ENCODE results near the gene CYP2F1. TPM values are rescaled to one million over a fixed set of nuclear protein-coding genes. Genes with fewer than 3 reads are reported as not detected.
A peak's percentile ranks its signal among the peaks of the same experiment; 100 is the strongest.
"Not testable (repeated sequence)": the region's sequence is repeated elsewhere in the genome, so short reads cannot be mapped to it uniquely, and the experiment has no call there.

CYP2F1 gene
- total RNA-seq, 1 experiment from 2014 or later, result not detected

- peak in 1 of 2 experiments; percentile 41 for DNase-seq
- H3K36me3 ChIP-seq (ENCODE audit: control insufficient read depth, insufficient read depth, low read length); H3K4me1 ChIP-seq; H3K4me3 ChIP-seq (ENCODE audit: low read depth, low read length); H3K9me3 Mint-ChIP-seq (ENCODE audit: unreplicated experiment); BruUV-seq (replicated peaks); H3K27me3 Mint-ChIP-seq (ENCODE audit: insufficient read depth, unreplicated experiment); H3K36me3 Mint-ChIP-seq (ENCODE audit: insufficient read depth, unreplicated experiment); POLR2A ChIA-PET; H3K27me3 ChIP-seq (replicated peaks; ENCODE audit: control insufficient read depth, insufficient read depth, low read length); H3K4me3 Mint-ChIP-seq (ENCODE audit: unreplicated experiment); H3K27ac Mint-ChIP-seq (ENCODE audit: unreplicated experiment); H3K9me3 ChIP-seq; H3K4me1 Mint-ChIP-seq (ENCODE audit: low read depth, unreplicated experiment): not testable (repeated sequence)
- intact Hi-C loops (cut with micrococcal nuclease; ENCODE audit: unreplicated experiment), result loop anchor here (2.0 kb wide), 2 partner anchors 136 to 182 kb away; no protein-coding TSS in a partner anchor
- CTCF ChIA-PET, result interaction anchor here (1.8 kb wide), 1 partner anchor 137 kb away, joined by 5 read pairs; the partner anchor contains the start of gene HNRNPUL1
- TF ChIP-seq CTCF (IDR thresholded peaks at IDR 0.05; ENCODE audit: insufficient read depth in 1 of 2, low read depth in 1 of 2, low read length in 1 of 2, severe bottlenecking in 1 of 2, unreplicated experiment in 1 of 2), result peak; percentile 55 to 83
These were observed 12.6 kb downstream of the CYP2F1 start for GRCh38 chr19:41126765-41127203.

- peak overlapping the region; percentile 16 for H3K27ac Mint-ChIP-seq (ENCODE audit: unreplicated experiment)
- not testable (repeated sequence) for H3K4me1 ChIP-seq; H3K4me3 ChIP-seq (ENCODE audit: low read depth, low read length); H3K36me3 Mint-ChIP-seq (ENCODE audit: insufficient read depth, unreplicated experiment); H3K9me3 ChIP-seq; H3K27me3 Mint-ChIP-seq (ENCODE audit: insufficient read depth, unreplicated experiment); BruUV-seq (replicated peaks); H3K36me3 ChIP-seq (ENCODE audit: control insufficient read depth, insufficient read depth, low read length); H3K4me1 Mint-ChIP-seq (ENCODE audit: low read depth, unreplicated experiment); H3K27me3 ChIP-seq (replicated peaks; ENCODE audit: control insufficient read depth, insufficient read depth, low read length); H3K9me3 Mint-ChIP-seq (ENCODE audit: unreplicated experiment); DNase-seq
- intact Hi-C loops (cut with micrococcal nuclease; ENCODE audit: unreplicated experiment), result loop anchor here (2.0 kb wide), 2 partner anchors 135 to 181 kb away; no protein-coding TSS in a partner anchor
- POLR2A ChIA-PET, result interaction anchor here (0.9 kb wide), 1 partner anchor 136 kb away, joined by 3 read pairs; no protein-coding TSS in a partner anchor
- CTCF ChIA-PET, result interaction anchor here (1.8 kb wide), 1 partner anchor 136 kb away, joined by 5 read pairs; the partner anchor contains the start of gene HNRNPUL1
- peak overlapping the region; percentile 27 for H3K4me3 Mint-ChIP-seq (ENCODE audit: unreplicated experiment)
These were observed 13.1 kb downstream of the CYP2F1 start for GRCh38 chr19:41127362-41127761.

- peak; percentile 73 to 75 for DNase-seq
- H3K27me3 ChIP-seq (replicated peaks; ENCODE audit: control insufficient read depth, insufficient read depth, low read length); H3K4me1 ChIP-seq; H3K36me3 Mint-ChIP-seq (ENCODE audit: insufficient read depth, unreplicated experiment); H3K9me3 Mint-ChIP-seq (ENCODE audit: unreplicated experiment); H3K4me3 ChIP-seq (ENCODE audit: low read depth, low read length); H3K36me3 ChIP-seq (ENCODE audit: control insufficient read depth, insufficient read depth, low read length); H3K27me3 Mint-ChIP-seq (ENCODE audit: insufficient read depth, unreplicated experiment); H3K9me3 ChIP-seq; BruUV-seq (replicated peaks); H3K4me1 Mint-ChIP-seq (ENCODE audit: low read depth, unreplicated experiment): not testable (repeated sequence)
- TF ChIP-seq CTCF (IDR thresholded peaks at IDR 0.05; ENCODE audit: insufficient read depth in 1 of 2, low read depth in 1 of 2, low read length in 1 of 2, severe bottlenecking in 1 of 2, unreplicated experiment in 1 of 2), result peak in 1 of 2 experiments; percentile 54
- ChIA-PET POLR2A (interaction anchor here (0.9 kb wide), 1 partner anchor 136 kb away, joined by 3 read pairs; no protein-coding TSS in a partner anchor), CTCF (interaction anchor here (1.8 kb wide), 1 partner anchor 136 kb away, joined by 5 read pairs; the partner anchor contains the start of gene HNRNPUL1)
- H3K4me3 Mint-ChIP-seq (ENCODE audit: unreplicated experiment), result peak overlapping the region; percentile 27
- intact Hi-C loops (cut with micrococcal nuclease; ENCODE audit: unreplicated experiment), result loop anchor here (2.0 kb wide), 2 partner anchors 135 to 181 kb away; no protein-coding TSS in a partner anchor
- peak overlapping the region; percentile 16 for H3K27ac Mint-ChIP-seq (ENCODE audit: unreplicated experiment)
These were observed 13.6 kb downstream of the CYP2F1 start for GRCh38 chr19:41127801-41128300.
